Endometrial microvascular endothelial cells (primary cell): ENCODE data around the gene GFER. TPM values are rescaled to one million over a fixed set of nuclear protein-coding genes. Genes with fewer than 3 reads are reported as not detected.

Experiments
- in situ Hi-C: cut with HindIII; loops from 2 replicates; pipeline ENCODE4 v1.10.0; 2017; ENCODE audit warnings: low sequenced_read_pairs, low pct_unique_long_range_greater_than_20kb; ENCODE audit errors: inconsistent ontology term
- total RNA-seq: library from RNA; depleted of rRNA; stranded (reverse); fragments of >200 nt; gene quantifications from one replicate; pipeline ENCODE4 v1.2.3, GENCODE V29; 2015; ENCODE audit errors: inconsistent ontology term

Gene GFER
- total RNA-seq, 1 donor from 2014 or later: 17.2 TPM

DNA sequence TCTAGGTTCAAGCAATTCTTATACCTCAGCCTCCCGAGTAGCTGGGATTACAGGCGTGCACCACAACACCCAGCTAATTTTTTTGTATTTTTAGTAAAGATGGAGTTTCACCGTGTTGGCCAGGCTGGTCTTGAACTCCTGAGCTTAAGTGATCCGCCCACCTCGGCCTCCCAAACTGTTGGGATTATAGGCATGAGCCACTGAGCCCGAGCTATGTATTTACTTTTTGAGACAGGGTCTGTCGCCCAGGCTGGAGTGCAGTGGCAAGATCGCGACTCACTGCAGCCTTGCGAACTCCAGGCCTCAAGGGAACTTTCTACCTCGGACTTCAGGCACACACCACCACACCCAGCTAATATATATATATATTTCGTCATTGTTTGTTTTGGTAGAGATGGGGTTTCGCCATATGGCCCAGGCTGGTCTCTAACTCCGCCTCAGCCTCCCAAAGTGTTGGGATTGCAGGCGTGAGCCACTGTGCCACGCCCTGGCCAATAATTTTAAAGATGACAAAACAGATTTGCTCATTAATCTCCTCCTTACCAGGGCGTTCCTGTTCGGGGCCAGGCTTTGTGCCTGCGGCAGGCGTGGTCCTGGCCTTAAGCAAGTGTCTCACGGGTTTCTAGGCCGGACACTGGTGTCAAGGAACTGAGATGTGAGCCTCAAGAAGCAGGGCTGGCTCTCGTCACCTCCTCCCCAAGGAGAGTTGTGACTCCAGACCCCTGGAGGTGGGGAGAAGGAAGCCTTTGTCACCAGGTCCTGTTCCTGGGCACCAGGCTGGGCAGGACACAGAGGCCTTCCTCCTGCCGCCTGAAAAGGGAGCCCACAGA is 31.3 kb downstream of the GFER start:
- in situ Hi-C loops: no loop called here

DNA sequence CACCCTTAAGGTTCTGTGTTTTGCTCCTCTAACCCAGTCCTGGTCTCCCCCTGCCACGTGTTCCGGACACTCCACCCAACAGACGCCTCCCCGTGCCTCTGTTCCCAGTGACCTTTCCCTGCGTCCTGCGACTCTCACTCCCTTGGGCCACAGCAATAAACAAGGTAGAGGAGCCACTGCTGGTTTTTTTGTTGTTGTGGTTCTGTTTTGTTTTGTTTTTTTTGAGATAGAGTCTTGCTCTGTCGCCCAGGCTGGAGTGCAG is 31.9 kb downstream of the GFER start:
- in situ Hi-C loops: no loop called here

DNA sequence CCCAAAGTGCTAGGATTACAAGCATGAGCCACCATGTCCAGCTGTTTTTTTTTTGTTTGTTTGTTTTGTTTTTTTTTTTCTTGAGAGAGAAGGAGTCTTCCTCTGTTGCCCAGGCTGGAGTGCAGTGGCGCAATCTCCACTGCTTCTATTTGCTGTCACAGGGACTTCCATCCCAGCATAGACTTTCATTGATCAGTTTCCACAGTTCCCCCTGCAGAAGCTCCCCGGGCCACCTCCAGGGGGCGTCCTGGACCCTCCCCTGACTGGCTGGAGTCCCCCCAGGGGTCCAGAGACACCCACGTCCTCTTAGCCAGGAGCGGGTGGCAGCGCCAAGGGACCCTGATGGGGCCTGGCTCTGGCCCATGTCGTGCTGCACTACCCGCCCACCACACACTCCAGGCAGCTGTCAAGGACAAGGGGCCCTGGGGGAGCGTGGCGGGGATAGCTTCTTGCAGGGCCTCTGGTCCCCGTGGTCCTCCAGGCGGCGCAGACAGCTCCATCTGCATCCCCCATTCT is 32.5 kb downstream of the GFER start:
- in situ Hi-C loops: no loop called here

DNA sequence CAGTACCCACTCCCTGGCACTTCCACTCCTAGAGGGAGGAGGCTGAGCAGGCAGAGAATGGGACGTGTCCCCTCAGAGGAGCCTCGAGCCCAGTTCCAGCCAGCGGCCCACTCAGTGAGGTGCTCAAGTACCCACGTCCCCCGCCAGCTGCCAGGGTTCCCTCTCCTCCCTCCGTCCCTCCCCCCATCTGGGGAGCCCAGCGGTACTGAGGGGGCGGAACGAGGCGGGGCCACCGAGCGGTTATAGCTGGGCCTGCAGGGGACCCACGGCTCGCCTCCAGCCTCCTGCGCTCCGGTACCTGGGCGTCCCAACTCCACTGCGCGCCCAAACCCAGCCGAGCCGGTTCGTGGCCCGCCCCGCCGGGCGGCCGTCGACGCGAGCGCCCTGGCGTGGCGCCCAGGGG is 35.5 kb downstream of the GFER start, which contains the start of gene NPW:
Gene NPW, plus strand, starts transcription at position 268 of the 403 bp plus-strand sequence.
- in situ Hi-C loops: no loop called here

DNA sequence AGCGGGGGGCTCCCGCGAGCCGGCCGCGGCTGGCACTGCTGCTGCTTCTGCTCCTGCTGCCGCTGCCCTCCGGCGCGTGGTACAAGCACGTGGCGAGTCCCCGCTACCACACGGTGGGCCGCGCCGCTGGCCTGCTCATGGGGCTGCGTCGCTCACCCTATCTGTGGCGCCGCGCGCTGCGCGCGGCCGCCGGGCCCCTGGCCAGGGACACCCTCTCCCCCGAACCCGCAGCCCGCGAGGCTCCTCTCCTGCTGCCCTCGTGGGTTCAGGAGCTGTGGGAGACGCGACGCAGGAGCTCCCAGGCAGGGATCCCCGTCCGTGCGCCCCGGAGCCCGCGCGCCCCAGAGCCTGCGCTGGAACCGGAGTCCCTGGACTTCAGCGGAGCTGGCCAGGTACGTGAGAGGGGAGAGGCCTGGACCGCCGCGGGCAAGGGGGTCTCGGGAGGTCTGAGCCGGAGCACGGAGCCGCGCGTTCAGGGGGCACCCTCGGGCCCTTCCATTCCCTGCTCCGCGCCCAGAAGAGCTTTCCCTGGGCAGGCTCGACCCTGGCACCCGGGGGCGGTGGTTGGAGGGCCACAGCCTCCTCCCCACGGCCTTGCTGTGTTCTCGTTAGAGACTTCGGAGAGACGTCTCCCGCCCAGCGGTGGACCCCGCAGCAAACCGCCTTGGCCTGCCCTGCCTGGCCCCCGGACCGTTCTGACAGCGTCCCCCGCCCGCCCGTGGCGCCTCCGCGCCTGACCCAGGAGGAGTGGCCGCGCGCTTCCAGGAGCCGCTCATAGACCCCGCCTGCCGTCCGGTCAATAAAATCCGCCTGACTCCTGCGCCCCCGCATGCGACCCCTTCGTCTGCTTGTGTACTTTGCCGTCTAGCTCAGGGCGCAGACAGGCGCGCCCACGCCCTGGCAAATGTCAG is 36.2 kb downstream of the GFER start:
- in situ Hi-C loops: no loop called here

DNA sequence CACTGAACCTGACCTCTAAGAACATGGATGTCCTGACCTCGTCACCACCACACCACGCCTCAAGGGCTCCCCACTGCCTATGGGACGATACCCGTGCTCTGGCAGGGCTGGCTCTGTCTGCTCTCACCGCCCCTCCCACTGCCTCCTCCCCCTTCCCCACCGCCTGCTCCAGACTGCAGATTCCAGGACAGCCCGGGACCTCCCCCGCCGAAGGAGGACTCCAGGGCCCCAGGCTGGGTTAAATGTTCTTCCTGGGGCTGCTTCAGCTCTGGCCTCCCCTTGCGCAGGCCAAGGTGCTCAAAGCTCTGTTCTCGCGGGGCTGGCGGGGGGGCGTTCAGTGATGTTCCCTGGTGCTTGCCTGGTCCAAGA is 38.7 kb downstream of the GFER start:
- in situ Hi-C loops: no loop called here

DNA sequence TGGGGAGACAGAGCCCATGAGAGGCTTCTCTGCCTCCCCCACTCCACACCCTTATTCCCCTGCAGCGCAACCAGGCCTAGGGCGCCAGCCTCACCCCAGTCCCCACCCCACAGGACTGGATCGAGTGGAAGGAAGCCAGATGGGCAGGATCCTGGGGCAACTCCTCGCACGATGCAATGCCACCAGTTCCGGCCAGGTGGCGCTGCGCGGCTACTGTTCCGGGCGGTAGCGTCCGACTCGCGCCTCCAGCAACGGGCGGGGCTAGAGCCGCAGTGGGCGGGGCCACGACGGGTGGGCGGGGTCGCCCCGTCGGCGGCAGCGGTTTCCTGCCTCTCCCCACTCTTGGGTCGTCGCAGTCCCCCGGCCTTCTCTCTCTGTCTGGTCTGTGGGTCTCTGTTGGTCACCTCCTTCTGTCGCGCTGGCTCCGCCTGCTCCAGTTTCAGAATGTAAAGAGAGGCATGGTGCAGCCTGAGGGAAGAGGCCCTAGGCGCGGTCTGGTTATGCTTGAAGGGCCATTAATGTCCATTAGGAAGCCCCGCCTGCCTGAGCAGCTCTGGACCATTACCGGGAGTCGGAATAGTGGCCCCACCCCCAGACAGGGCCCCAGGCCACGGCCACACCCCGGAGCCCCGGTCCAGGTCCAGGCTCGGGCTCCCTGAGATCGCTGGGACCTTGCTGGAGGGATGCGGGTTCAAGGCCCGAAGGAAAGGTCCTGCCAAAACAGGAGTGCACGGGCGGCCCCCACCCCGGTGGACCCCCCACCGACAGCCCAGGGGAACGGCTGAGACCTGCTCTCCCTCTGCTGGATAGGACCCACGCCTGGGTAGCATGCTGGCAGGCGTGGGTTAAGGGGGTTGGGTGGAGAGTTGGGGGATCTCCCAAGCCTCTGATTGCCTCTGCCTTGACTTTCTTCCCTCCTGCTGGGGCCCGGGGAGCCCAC is 39.4 kb downstream of the GFER start:
- in situ Hi-C loops: no loop called here

DNA sequence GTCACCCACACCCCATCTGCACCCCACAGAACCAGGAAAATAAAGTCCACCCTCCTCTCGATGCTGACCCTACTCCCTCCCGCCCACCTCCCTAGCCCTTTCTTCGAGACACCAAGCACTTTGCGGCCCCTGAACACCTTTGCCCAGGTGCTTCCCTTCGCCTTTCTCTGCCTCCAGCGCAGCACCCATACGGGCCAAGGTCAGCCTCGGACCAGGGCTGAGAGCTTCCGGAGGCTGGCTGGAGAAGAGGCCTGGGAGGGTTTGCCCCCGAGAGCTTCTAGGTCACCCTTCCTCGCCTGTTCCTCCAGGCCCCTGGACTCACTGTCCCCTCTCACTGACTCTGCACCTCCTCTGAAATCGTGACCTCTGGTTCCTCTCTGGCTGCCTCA is 40.0 kb downstream of the GFER start:
- in situ Hi-C loops: no loop called here

DNA sequence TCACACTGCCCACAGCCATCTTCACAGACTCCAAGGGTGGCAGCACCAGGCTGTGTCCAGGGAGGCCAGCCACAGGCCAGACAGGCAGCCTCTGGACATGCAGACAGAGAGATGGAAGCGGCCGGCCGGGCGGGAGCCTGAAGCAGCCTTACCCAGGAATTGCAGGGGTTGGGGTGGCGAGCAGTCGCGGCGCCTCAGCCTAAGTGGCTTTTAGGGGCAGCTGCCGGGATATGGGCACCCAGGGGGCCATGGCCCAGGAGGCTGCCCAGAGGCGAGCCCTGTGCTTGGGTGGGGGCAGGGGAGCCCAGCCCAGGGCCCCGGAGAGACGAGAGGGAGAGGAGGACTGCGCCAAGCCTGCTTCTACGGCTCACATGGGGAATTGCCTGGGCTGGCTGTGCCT is 41.3 kb downstream of the GFER start:
- in situ Hi-C loops: loop anchor here (25.0 kb wide), 1 partner anchor 137 kb away; the partner anchor contains the start of gene TRAF7

DNA sequence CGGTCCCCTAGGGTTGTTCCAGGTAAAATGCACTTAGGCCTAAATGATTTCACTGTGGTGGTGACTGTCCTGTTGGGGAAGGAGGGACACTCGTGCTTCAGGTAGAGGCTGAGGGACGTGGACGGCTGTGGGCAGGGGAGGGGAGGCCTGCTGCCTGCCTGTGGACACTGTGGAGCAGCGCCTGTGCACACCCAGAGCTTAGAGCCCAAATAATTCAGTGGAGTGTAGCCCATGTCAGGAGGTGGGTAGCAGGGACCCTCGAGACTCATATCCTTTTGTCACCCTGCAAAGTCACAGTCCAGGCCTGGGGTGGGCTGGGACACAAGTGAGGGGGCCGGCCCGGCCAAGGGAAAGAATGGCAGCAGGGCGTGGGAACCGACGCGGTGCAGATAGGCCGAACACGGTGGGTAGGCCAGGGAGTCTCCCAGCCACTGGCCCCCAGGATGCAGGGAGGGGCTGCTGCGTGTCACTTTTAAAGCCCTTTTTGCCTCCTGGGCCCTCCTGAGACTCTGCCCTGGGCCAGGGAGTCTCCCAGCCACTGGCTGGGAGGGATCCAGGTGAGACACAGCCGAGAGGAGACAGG is 42.0 kb downstream of the GFER start:
- in situ Hi-C loops: loop anchor here (25.0 kb wide), 1 partner anchor 136 kb away; the partner anchor contains the start of gene TRAF7

DNA sequence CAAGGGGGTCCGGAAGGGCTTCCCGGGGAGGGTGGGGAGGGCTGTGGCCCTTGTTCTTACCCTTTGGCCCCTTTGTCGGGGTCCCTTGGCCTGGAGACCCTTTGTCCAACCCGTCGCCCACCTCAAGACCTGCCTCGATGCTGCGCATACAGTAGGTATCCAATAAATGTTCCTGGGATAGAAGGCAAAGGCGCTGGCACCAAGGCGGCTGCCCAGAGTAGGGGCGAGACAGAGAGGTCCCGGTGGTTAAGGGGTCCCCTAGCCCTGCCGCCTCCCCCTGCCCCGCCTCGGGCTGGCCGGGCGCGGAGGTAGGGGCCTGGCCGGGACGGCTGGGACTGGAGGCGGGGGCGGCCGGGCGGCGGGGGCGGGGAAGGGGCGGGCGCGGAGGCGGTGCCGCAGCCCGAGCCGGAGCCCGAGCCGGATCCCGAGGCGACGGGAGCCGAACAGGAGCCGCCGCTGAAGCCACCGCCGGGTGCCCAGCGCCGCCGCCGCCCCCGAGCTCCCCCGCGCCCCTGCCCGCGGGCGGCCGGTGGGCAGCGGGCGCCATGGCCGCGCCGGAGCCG is 42.5 kb downstream of the GFER start, which contains the start of gene NHERF2:
Gene NHERF2, plus strand, starts transcription at position 442 of the 563 bp plus-strand sequence. Its CDS starts 104 bp downstream, at position 546.
- in situ Hi-C loops: loop anchor here (25.0 kb wide), 1 partner anchor 136 kb away; the partner anchor contains the start of gene TRAF7

DNA sequence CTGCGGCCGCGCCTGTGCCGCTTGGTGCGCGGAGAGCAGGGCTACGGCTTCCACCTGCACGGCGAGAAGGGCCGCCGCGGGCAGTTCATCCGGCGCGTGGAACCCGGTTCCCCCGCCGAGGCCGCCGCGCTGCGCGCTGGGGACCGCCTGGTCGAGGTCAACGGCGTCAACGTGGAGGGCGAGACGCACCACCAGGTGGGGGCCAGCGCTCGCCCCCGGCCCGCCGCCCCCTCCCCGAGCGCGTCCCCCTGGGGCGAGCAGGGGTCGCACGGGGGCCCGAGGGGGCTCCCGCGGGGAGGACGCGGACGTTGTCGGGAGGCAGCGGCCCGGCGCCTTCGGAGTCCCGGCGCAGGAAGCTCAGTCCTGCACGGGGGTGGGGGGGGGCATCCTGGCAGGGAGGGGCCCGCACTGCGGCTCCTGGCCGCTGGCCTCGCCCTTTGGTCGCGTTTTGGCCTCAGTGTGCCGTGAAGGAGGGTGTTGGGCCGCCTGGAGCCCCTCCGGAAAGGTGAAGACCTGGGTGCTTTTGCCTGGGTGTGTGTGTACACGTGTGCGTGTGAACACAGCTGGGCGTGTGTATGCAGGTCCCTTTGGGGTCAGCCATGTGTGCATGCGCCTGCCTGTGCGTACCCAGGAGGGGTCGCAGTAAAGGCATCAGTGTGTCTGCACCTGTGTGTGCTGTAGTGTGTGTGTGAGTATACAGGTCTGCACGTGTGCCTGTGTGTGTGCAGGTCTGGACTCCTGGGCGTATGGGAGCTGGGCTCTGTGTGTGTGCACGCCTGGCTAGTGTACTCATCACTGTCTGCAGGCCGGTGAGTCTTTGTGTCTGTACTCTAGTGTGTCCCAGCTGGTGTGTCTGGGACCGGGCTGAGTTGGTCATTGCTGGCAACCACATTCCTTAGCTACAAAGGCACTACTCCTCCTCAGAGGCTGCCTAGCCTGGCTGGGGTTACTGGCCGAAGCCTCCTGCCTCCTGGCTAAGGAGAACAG is 43.3 kb downstream of the GFER start:
- in situ Hi-C loops: loop anchor here (25.0 kb wide), 1 partner anchor 135 kb away; the partner anchor contains the start of gene TRAF7

DNA sequence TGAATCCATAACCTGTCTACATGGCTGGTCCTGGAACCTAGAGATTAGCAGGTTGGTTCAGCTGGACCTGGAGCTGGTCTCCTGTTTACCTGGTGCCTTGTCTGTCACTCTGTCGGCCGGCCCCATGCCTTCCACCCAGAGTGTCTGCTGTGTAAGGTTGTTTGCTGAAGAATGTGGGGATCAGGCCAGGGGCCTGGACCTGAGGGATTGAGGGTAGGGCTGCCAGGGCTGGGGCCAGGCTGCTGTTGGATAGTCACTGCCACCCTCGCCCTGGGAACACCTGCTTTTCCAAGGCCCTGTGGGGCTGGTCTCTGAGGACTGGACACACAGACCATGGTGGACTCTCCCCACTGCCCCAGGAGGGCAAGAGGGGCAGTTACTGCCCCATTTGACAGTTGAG is 44.2 kb downstream of the GFER start:
- in situ Hi-C loops: loop anchor here (25.0 kb wide), 1 partner anchor 134 kb away; the partner anchor contains the start of gene TRAF7

DNA sequence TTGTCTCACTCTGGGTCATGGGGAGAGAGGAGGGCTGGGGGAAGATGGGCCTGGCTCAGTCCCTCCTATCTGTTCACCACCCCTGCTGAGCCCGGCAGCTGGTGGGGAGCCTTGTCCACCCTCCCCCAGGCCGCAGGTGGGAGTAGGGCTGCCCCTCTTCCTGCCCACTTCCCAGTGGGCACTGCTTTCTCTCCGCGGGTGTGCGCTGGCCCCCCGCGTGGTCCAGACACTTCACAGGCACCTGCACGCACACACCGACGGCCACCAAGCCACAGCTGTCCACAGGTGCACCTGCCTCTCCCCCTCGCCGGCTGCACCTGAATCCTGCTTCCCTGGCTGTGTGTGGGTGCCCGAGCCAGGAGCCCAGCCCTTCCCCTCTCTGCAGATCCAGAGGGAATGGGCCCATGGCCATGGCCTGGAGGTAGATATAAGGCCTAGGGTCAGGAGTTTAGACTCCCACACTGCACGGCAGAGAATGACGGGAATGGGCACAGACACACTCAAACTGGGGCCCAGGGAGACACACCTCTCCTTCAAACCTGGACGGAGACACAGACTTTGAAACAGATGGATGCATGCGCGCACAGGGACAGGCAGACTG is 44.7 kb downstream of the GFER start:
- in situ Hi-C loops: loop anchor here (25.0 kb wide), 1 partner anchor 134 kb away; the partner anchor contains the start of gene TRAF7

DNA sequence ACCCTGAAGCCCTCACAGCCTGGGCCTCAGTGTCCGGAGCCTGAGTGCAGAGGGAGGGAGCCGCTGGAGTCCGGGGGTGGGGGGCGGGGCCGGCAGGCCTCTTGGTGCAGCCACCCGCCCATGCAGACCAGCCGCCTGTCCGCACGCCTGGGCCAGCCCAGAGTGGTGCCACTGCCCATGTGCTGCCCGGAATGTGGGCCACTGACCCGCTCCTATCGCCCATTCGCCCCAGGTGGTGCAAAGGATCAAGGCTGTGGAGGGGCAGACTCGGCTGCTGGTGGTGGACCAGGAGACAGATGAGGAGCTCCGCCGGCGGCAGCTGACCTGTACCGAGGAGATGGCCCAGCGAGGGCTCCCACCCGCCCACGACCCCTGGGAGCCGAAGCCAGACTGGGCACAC is 45.4 kb downstream of the GFER start:
- in situ Hi-C loops: loop anchor here (25.0 kb wide), 1 partner anchor 133 kb away; the partner anchor contains the start of gene TRAF7

DNA sequence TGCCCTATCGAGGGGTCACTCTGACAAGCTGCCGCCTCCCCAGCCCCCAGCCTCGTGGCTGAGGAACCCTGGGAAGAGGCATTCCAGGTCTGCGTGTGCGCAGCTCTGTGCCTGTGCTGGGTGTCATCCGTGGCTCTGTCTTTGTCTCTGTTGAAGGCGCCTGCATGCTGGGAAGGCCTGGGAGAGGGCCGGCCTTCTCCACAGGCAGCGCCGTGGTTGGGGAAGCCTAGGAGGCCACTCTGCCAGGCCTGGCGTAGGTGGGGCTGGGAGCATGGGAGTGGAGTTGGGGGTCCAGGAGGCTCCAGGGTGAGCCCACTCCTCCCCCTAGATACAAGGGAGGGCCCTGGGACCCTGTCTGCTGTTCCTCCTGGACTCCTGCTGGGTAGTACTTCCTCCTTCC is 46.0 kb downstream of the GFER start:
- in situ Hi-C loops: loop anchor here (25.0 kb wide), 1 partner anchor 132 kb away; the partner anchor contains the start of gene TRAF7
